NCI-H1930 (cell line): ENCODE results near the gene BAIAP2L1.

Experiments used
- DNase-seq, 2 experiments: peaks; one replicate each; lab custom pipeline; 2025; lab: John Stamatoyannopoulos, UW

BAIAP2L1 gene

GRCh38 chr7:98358706-98359105 lies 42.2 kb downstream of the BAIAP2L1 start:
- no peak for DNase-seq

- no peak for DNase-seq
These were observed 43.1 kb downstream of the BAIAP2L1 start for GRCh38 chr7:98357751-98358161.

- DNase-seq, result no peak
These were observed 45.7 kb downstream of the BAIAP2L1 start for GRCh38 chr7:98355250-98355538.

- DNase-seq, result no peak
These were observed 46.2 kb downstream of the BAIAP2L1 start for GRCh38 chr7:98354511-98355249.

GRCh38 chr7:98354052-98354451 lies 46.8 kb downstream of the BAIAP2L1 start:
- DNase-seq, result no peak

GRCh38 chr7:98352621-98353020 lies 48.3 kb downstream of the BAIAP2L1 start:
- DNase-seq, result no peak

GRCh38 chr7:98351136-98351535 lies 49.8 kb downstream of the BAIAP2L1 start:
- DNase-seq, result no peak

- no peak for DNase-seq
These were observed 52.0 kb downstream of the BAIAP2L1 start for GRCh38 chr7:98348726-98349474.

GRCh38 chr7:98346515-98347069 lies 54.3 kb downstream of the BAIAP2L1 start:
- no peak for DNase-seq

GRCh38 chr7:98341106-98341505 lies 59.8 kb downstream of the BAIAP2L1 start:
- no peak for DNase-seq

GRCh38 chr7:98339043-98339442 lies 61.8 kb downstream of the BAIAP2L1 start:
- DNase-seq, result no peak

GRCh38 chr7:98338441-98338840 lies 62.4 kb downstream of the BAIAP2L1 start:
- DNase-seq, result no peak

- no peak for DNase-seq
These were observed 65.4 kb downstream of the BAIAP2L1 start for GRCh38 chr7:98335411-98335977.

GRCh38 chr7:98334081-98334480 lies 66.8 kb downstream of the BAIAP2L1 start:
- DNase-seq, result no peak

- no peak for DNase-seq
These were observed 69.9 kb downstream of the BAIAP2L1 start for GRCh38 chr7:98330926-98331529.

- DNase-seq, result no peak
These were observed 71.0 kb downstream of the BAIAP2L1 start for GRCh38 chr7:98329791-98330373.

GRCh38 chr7:98329100-98329790 lies 71.6 kb downstream of the BAIAP2L1 start:
- no peak for DNase-seq

- no peak for DNase-seq
These were observed 76.1 kb downstream of the BAIAP2L1 start for GRCh38 chr7:98324782-98325181.

GRCh38 chr7:98323597-98324322 lies 77.1 kb downstream of the BAIAP2L1 start:
- DNase-seq, result no peak

GRCh38 chr7:98322331-98323270 lies 78.3 kb downstream of the BAIAP2L1 start:
- no peak for DNase-seq
